ENCODE measurements around the gene DPYSL5. TPM values are rescaled to one million over a fixed set of nuclear protein-coding genes. Genes with fewer than 3 reads are reported as not detected.

DPYSL5 gene
- total RNA-seq, 1 experiment from 2014 or later, result not detected

GRCh38 chr2:26859622-26860021, 11.7 kb downstream of the DPYSL5 start:
- Histone ChIP-seq H3K9me3 (ENCODE audit: low read length) (no peaks in the 10 kb centered on the region), H3K4me1 (ENCODE audit: insufficient read depth, low read length) (no peaks in the 10 kb centered on the region), H4K20me1 (ENCODE audit: low read length) (no peaks in the 10 kb centered on the region), H3K27me3 (ENCODE audit: low read length) (peaks cover 84% of the 10 kb centered on the region), H2AFZ (ENCODE audit: low read length) (no peak overlapping the region), H3K4me2 (ENCODE audit: low read length) (no peak overlapping the region), H3K9ac (ENCODE audit: low read length) (no peak overlapping the region), H3F3A (ENCODE audit: low read length, unreplicated experiment) (no peaks in the 10 kb centered on the region), H3K79me2 (ENCODE audit: low read length) (no peaks in the 10 kb centered on the region), H3K9me2 (replicated peaks; ENCODE audit: low read length) (no peaks in the 10 kb centered on the region), H3K27ac (ENCODE audit: low read length) (no peak overlapping the region), H3K4me3 (ENCODE audit: low read length) (no peak overlapping the region), H3K36me3 (ENCODE audit: low read depth, low read length) (no peaks in the 10 kb centered on the region)
- ChIA-PET POLR2A (ENCODE audit: unreplicated experiment) (no interaction called here), CTCF (no interaction called here)
- BruUV-seq (replicated peaks), result no TSS peak
- no peak for ATAC-seq
- intact Hi-C loops (cut with micrococcal nuclease), result no loop called here
- TF ChIP-seq EZH2phosphoT487 (IDR thresholded peaks at IDR 0.05; ENCODE audit: borderline replicate concordance, low read length), result no peak
- no peak for DNase-seq

- no peak overlapping the region for H3K4me3 ChIP-seq (ENCODE audit: low read length)
- no peaks in the 10 kb centered on the region for H3K79me2 ChIP-seq (ENCODE audit: low read length)
- no peak overlapping the region for H3K4me2 ChIP-seq (ENCODE audit: low read length)
- H3K36me3 ChIP-seq (ENCODE audit: low read depth, low read length), result no peaks in the 10 kb centered on the region
- intact Hi-C loops (cut with micrococcal nuclease), result no loop called here
- H3F3A ChIP-seq (ENCODE audit: low read length, unreplicated experiment), result no peaks in the 10 kb centered on the region
- no TSS peak for BruUV-seq (replicated peaks)
- H3K4me1 ChIP-seq (ENCODE audit: insufficient read depth, low read length), result no peaks in the 10 kb centered on the region
- no peak for DNase-seq
- H3K9me2 ChIP-seq (replicated peaks; ENCODE audit: low read length), result no peaks in the 10 kb centered on the region
- no peak overlapping the region for H2AFZ ChIP-seq (ENCODE audit: low read length)
- ChIA-PET CTCF (no interaction called here), POLR2A (ENCODE audit: unreplicated experiment) (no interaction called here)
- ATAC-seq, result no peak
- no peak overlapping the region for H3K9ac ChIP-seq (ENCODE audit: low read length)
- TF ChIP-seq EZH2 (IDR thresholded peaks at IDR 0.05; ENCODE audit: low read length, unreplicated experiment) (no peak), CTCF (conservative IDR thresholded peaks at IDR 0.05; ENCODE audit: low read depth, low read length) (no peak), EZH2phosphoT487 (IDR thresholded peaks at IDR 0.05; ENCODE audit: borderline replicate concordance, low read length) (no peak)
- no peak overlapping the region for H3K27ac ChIP-seq (ENCODE audit: low read length)
- no peaks in the 10 kb centered on the region for H3K9me3 ChIP-seq (ENCODE audit: low read length)
- H4K20me1 ChIP-seq (ENCODE audit: low read length), result no peaks in the 10 kb centered on the region
- peaks cover 81% of the 10 kb centered on the region for H3K27me3 ChIP-seq (ENCODE audit: low read length)
Measured at GRCh38 chr2:26860211-26860850, 12.4 kb downstream of the DPYSL5 start.

GRCh38 chr2:26861610-26862224, 13.8 kb downstream of the DPYSL5 start:
- no peak for DNase-seq
- no TSS peak for BruUV-seq (replicated peaks)
- H4K20me1 ChIP-seq (ENCODE audit: low read length), result no peaks in the 10 kb centered on the region
- no peak overlapping the region for H2AFZ ChIP-seq (ENCODE audit: low read length)
- intact Hi-C loops (cut with micrococcal nuclease), result no loop called here
- POLR2A ChIA-PET (ENCODE audit: unreplicated experiment), result interaction anchor here (0.6 kb wide), 1 partner anchor 106 kb away, joined by 3 read pairs; no protein-coding TSS in a partner anchor
- H3K4me3 ChIP-seq (ENCODE audit: low read length), result no peak overlapping the region
- H3K9ac ChIP-seq (ENCODE audit: low read length), result no peak overlapping the region
- TF ChIP-seq CTCF (conservative IDR thresholded peaks at IDR 0.05; ENCODE audit: low read depth, low read length) (no peak), EZH2 (IDR thresholded peaks at IDR 0.05; ENCODE audit: low read length, unreplicated experiment) (no peak), EZH2phosphoT487 (IDR thresholded peaks at IDR 0.05; ENCODE audit: borderline replicate concordance, low read length) (no peak)
- CTCF ChIA-PET, result no interaction called here
- H3K27me3 ChIP-seq (ENCODE audit: low read length), result peaks cover 79% of the 10 kb centered on the region
- H3K9me3 ChIP-seq (ENCODE audit: low read length), result no peaks in the 10 kb centered on the region
- H3K27ac ChIP-seq (ENCODE audit: low read length), result no peak overlapping the region
- no peaks in the 10 kb centered on the region for H3F3A ChIP-seq (ENCODE audit: low read length, unreplicated experiment)
- no peaks in the 10 kb centered on the region for H3K9me2 ChIP-seq (replicated peaks; ENCODE audit: low read length)
- no peak for ATAC-seq
- no peaks in the 10 kb centered on the region for H3K4me1 ChIP-seq (ENCODE audit: insufficient read depth, low read length)
- H3K4me2 ChIP-seq (ENCODE audit: low read length), result no peak overlapping the region
- no peaks in the 10 kb centered on the region for H3K79me2 ChIP-seq (ENCODE audit: low read length)
- H3K36me3 ChIP-seq (ENCODE audit: low read depth, low read length), result no peaks in the 10 kb centered on the region
